HepG2 (cell line): ENCODE data around the gene RTN1. TPM values are rescaled to one million over a fixed set of nuclear protein-coding genes. Genes with fewer than 3 reads are reported as not detected.

Experiments used
- ATAC-seq: fragments of 200-7000 bp; cut with Tn5 transposase; 3 replicates; pipeline ENCODE4 v1.9.1; 2020; ENCODE audit warnings: mild to moderate bottlenecking, moderate library complexity
- BruUV-seq: library from RNA; stranded (reverse); fragments of 400-500 nt; replicated peaks from 2 replicates; lab custom pipeline; 2021; lab: Mats Ljungman, UMichigan
- CTCF ChIA-PET: fragments of 300-600 bp; formaldehyde crosslinking; extraction: SDS; loops from one replicate; lab custom pipeline; 2021; ENCODE audit warnings: low total read pairs, inconsistent platforms, low intra/inter-chr PET ratio; lab: Yijun Ruan, JAX
- POLR2A ChIA-PET: fragments of 350-600 bp; sonication (Branson Sonifier 250); formaldehyde crosslinking; loops from one replicate; lab custom pipeline; 2020; ENCODE audit warnings: antibody characterized with exemption, inconsistent platforms; lab: Yijun Ruan, JAX
- DNase-seq: peaks from one replicate; pipeline ENCODE4 v3.0.0-alpha.2; 2015; ENCODE audit warnings: low spot score
- FAIRE-seq: peaks from 3 replicates; lab custom pipeline; 2011; peaks lifted over from hg19 to GRCh38; lab: Jason Lieb, UNC
- H2AFZ ChIP-seq: one replicate; pipeline ENCODE4 v1.6.1; 2011; ENCODE audit warnings: low read length, inconsistent platforms
- H3K27ac ChIP-seq: fragments of 300-600 bp; 3 replicates; pipeline ENCODE4 v1.8.0; 2011; ENCODE audit warnings: mixed run types, mild to moderate bottlenecking, mixed read lengths, low read length, inconsistent platforms; ENCODE audit not compliant: insufficient read depth; ENCODE audit errors: extremely low read length
- H3K27me3 ChIP-seq, 2 experiments: fragments of 200-600 bp in 1 of 2; 2 replicates in 1 of 2; 3 replicates in 1 of 2; pipeline versions ENCODE4 v1.6.0 to v1.8.0; 2011; ENCODE audit warnings: low read length in 2 of 2, mild to moderate bottlenecking in 2 of 2, moderate library complexity in 2 of 2, inconsistent platforms in 1 of 2; ENCODE audit not compliant: insufficient read depth in 2 of 2, control insufficient read depth in 1 of 2
- H3K36me3 ChIP-seq, 2 experiments: fragments of 200-600 bp in 1 of 2; replicated peaks in 1 of 2; 2 replicates in 1 of 2; 3 replicates in 1 of 2; pipeline versions ENCODE4 v1.5.1 to v1.8.0; 2011; ENCODE audit warnings: low read length in 2 of 2, inconsistent platforms in 1 of 2; ENCODE audit not compliant: insufficient read depth in 2 of 2, control insufficient read depth in 1 of 2
- H3K4me1 ChIP-seq: 2 replicates; pipeline ENCODE4 v1.5.1; 2012; ENCODE audit warnings: low read length, inconsistent platforms; ENCODE audit not compliant: insufficient read depth
- H3K4me2 ChIP-seq: 2 replicates; pipeline ENCODE4 v1.6.0; 2011; ENCODE audit warnings: low read depth, low read length, inconsistent platforms
- H3K4me3 ChIP-seq, 3 experiments: fragments of 200-600 bp in 1 of 3; sonication (generic), shearing (Covaris generic) in 1 of 3; replicated peaks in 1 of 3; 2 replicates each; pipeline ENCODE4 v1.5.1; 2011 to 2016; ENCODE audit warnings: low read length in 3 of 3, inconsistent platforms in 2 of 3, low read depth in 2 of 3, mild to moderate bottlenecking in 2 of 3, control low read depth in 1 of 3, mixed read lengths in 1 of 3; ENCODE audit not compliant: insufficient read depth in 1 of 3
- H3K79me2 ChIP-seq: one replicate; pipeline ENCODE4 v1.6.1; 2011; ENCODE audit warnings: low read length, inconsistent platforms; ENCODE audit not compliant: insufficient read depth
- H3K9ac ChIP-seq: 2 replicates; pipeline ENCODE4 v1.6.0; 2011; ENCODE audit warnings: mild to moderate bottlenecking, low read depth, low read length, inconsistent platforms; ENCODE audit not compliant: insufficient read depth
- H3K9me3 ChIP-seq: 2 replicates; pipeline ENCODE4 v1.5.1; 2012; ENCODE audit warnings: mild to moderate bottlenecking, low read length
- H4K20me1 ChIP-seq: 2 replicates; pipeline ENCODE4 v1.6.0; 2011; ENCODE audit warnings: inconsistent platforms, mild to moderate bottlenecking, low read length, moderate library complexity; ENCODE audit not compliant: insufficient read depth
- CHD2 ChIP-seq: IDR thresholded peaks from 2 replicates; pipeline ENCODE4 v1.6.1; 2011; ENCODE audit warnings: low read depth, low read length, improper control_type of control experiment
- FOXC1 ChIP-seq: sonication (generic); formaldehyde crosslinking; IDR thresholded peaks from 2 replicates; pipeline ENCODE4 v1.8.0; 2022; ENCODE audit warnings: mild to moderate bottlenecking, missing genetic modification reagents, borderline replicate concordance
- NR3C1 ChIP-seq: sonication (generic); formaldehyde crosslinking; IDR thresholded peaks from 2 replicates; pipeline ENCODE4 v1.4.0; 2020; ENCODE audit warnings: missing genetic modification reagents
- ZFP82 ChIP-seq: sonication (generic); formaldehyde crosslinking; IDR thresholded peaks from 2 replicates; pipeline ENCODE4 v1.5.1; 2020; ENCODE audit warnings: mild to moderate bottlenecking, missing genetic modification reagents, borderline replicate concordance
- ZNF17 ChIP-seq: sonication (generic); formaldehyde crosslinking; IDR thresholded peaks from 2 replicates; pipeline ENCODE4 v1.5.0; 2020; ENCODE audit warnings: mild to moderate bottlenecking, missing genetic modification reagents
- ZNF543 ChIP-seq: sonication (generic); formaldehyde crosslinking; IDR thresholded peaks from 2 replicates; pipeline ENCODE4 v1.4.0; 2020; ENCODE audit warnings: mild to moderate bottlenecking, missing genetic modification reagents
- ZNF773 ChIP-seq: sonication (generic); formaldehyde crosslinking; IDR thresholded peaks from 2 replicates; pipeline ENCODE4 v1.4.0; 2020; ENCODE audit warnings: missing genetic modification reagents, borderline replicate concordance
- WGBS: methylation state at CpG from one replicate; pipeline ENCODE4 v1.1.6; 2017; ENCODE audit warnings: low lambda C conversion rate; 5-methylcytosine and 5-hydroxymethylcytosine counted together
- in situ Hi-C: cut with HindIII; loops from 2 replicates; pipeline ENCODE4 v1.10.0; 2017; ENCODE audit warnings: low pct_unique_long_range_greater_than_20kb; ENCODE audit not compliant: extremely low pct_ligation_motif_present
- intact Hi-C: fragments of 100-400 bp; cut with micrococcal nuclease; formaldehyde crosslinking; loops from one replicate; pipeline ENCODE4 v1.10.0; 2022; ENCODE audit not compliant: unreplicated experiment
- polyA plus RNA-seq, 8 experiments: library from polyadenylated mRNA; depleted of rRNA in 3 of 8; stranded (reverse) in 7 of 8; unstranded in 1 of 8; fragments of >200 nt; fragmentation: Illumina TruSeq in 4 of 8; extraction: Trizol in 4 of 8; gene quantifications; 2 replicates each; pipeline versions ENCODE4 v1.2.1 to v1.2.3, GENCODE V29; 2011 to 2016; ENCODE audit warnings: low read depth in 4 of 8, missing spikeins in 1 of 8, mixed read lengths in 1 of 8; ENCODE audit not compliant: insufficient read depth in 1 of 8
- total RNA-seq, 5 experiments: library from RNA; depleted of rRNA; stranded (reverse); fragments of >200 nt; fragmentation: Illumina TruSeq; extraction: Trizol; gene quantifications; 2 replicates each; pipeline ENCODE4 v1.2.3, GENCODE V29; 2016; ENCODE audit warnings: low read depth in 1 of 5
- TF ChIP-seq, protein P1 (sequence below): IDR thresholded peaks from 2 replicates; pipeline ENCODE4 v1.6.1; 2016; ENCODE audit warnings: low read depth
- TF ChIP-seq, protein P2 (sequence below): sonication (generic); formaldehyde crosslinking; IDR thresholded peaks from 2 replicates; pipeline ENCODE4 v1.4.0; 2020; ENCODE audit warnings: missing genetic modification reagents
- TF ChIP-seq, protein P3 (sequence below): sonication (generic); formaldehyde crosslinking; conservative IDR thresholded peaks from 2 replicates; pipeline ENCODE4 v1.8.1; 2023; ENCODE audit warnings: missing genetic modification reagents
- TF ChIP-seq, protein P4 (sequence below): sonication (generic); formaldehyde crosslinking; IDR thresholded peaks from 2 replicates; pipeline ENCODE4 v1.5.0; 2020; ENCODE audit warnings: missing genetic modification reagents, mild to moderate bottlenecking, borderline replicate concordance
- TF ChIP-seq, protein P5 (sequence below): sonication (generic); formaldehyde crosslinking; IDR thresholded peaks from 2 replicates; pipeline ENCODE4 v1.9.0; 2021; ENCODE audit warnings: missing genetic modification reagents, borderline replicate concordance

The RTN1 gene
- total and polyA plus RNA-seq, 2 of the 13 experiments (the other 11 are each of a cell fraction or from before 2014, with no cell fraction given): 0.04 to 0.18 TPM

DNA sequence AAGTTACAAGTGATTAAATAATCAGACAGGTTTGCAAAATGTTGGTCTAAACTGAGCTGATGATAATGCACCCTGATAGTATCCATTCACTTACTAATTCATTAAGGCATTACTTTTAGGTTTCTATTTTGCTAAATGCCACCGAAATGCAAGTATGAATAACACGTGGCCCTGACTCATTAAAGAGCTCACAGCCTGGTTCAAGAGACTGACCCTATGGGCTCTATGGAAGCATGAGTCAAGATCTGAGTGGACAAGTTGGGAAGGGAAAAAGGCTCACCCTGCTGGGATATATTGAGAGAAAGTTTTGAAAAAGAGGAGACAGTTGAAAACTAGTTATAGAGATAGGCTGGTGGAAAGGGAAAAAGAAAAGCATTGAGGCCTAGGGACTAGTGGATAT is 34.6 kb upstream of the RTN1 start:
- POLR2A ChIA-PET: no interaction called here
- Histone ChIP-seq H3K36me3 (no peaks in the 10 kb centered on the region), H3K4me1 (no peaks in the 10 kb centered on the region), H4K20me1 (no peaks in the 10 kb centered on the region), H3K4me3 (no peak overlapping the region), H2AFZ (no peak overlapping the region), H3K9ac (no peak overlapping the region), H3K9me3 (no peaks in the 10 kb centered on the region), H3K79me2 (no peaks in the 10 kb centered on the region), H3K27me3 (no peaks in the 10 kb centered on the region), H3K27ac (no peak overlapping the region), H3K4me2 (no peak overlapping the region)
- DNase-seq (no peak), FAIRE-seq (no peak), ATAC-seq (no peak)
- in situ Hi-C loops: no loop called here
- 2% methylated on average over 2 of the region's 2 CpGs for WGBS
- CTCF ChIA-PET: no interaction called here
- intact Hi-C loops: no loop called here
- no TSS peak for BruUV-seq
- no peak for TF ChIP-seq FOXC1
- TF ChIP-seq CHD2: no peak
- TF ChIP-seq, protein P1, sequence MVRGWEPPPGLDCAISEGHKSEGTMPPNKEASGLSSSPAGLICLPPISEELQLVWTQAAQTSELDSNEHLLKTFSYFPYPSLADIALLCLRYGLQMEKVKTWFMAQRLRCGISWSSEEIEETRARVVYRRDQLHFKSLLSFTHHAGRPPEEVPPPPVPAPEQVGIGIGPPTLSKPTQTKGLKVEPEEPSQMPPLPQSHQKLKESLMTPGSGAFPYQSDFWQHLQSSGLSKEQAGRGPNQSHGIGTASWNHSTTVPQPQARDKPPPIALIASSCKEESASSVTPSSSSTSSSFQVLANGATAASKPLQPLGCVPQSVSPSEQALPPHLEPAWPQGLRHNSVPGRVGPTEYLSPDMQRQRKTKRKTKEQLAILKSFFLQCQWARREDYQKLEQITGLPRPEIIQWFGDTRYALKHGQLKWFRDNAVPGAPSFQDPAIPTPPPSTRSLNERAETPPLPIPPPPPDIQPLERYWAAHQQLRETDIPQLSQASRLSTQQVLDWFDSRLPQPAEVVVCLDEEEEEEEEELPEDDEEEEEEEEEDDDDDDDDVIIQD: no peak
- TF ChIP-seq, protein P2, sequence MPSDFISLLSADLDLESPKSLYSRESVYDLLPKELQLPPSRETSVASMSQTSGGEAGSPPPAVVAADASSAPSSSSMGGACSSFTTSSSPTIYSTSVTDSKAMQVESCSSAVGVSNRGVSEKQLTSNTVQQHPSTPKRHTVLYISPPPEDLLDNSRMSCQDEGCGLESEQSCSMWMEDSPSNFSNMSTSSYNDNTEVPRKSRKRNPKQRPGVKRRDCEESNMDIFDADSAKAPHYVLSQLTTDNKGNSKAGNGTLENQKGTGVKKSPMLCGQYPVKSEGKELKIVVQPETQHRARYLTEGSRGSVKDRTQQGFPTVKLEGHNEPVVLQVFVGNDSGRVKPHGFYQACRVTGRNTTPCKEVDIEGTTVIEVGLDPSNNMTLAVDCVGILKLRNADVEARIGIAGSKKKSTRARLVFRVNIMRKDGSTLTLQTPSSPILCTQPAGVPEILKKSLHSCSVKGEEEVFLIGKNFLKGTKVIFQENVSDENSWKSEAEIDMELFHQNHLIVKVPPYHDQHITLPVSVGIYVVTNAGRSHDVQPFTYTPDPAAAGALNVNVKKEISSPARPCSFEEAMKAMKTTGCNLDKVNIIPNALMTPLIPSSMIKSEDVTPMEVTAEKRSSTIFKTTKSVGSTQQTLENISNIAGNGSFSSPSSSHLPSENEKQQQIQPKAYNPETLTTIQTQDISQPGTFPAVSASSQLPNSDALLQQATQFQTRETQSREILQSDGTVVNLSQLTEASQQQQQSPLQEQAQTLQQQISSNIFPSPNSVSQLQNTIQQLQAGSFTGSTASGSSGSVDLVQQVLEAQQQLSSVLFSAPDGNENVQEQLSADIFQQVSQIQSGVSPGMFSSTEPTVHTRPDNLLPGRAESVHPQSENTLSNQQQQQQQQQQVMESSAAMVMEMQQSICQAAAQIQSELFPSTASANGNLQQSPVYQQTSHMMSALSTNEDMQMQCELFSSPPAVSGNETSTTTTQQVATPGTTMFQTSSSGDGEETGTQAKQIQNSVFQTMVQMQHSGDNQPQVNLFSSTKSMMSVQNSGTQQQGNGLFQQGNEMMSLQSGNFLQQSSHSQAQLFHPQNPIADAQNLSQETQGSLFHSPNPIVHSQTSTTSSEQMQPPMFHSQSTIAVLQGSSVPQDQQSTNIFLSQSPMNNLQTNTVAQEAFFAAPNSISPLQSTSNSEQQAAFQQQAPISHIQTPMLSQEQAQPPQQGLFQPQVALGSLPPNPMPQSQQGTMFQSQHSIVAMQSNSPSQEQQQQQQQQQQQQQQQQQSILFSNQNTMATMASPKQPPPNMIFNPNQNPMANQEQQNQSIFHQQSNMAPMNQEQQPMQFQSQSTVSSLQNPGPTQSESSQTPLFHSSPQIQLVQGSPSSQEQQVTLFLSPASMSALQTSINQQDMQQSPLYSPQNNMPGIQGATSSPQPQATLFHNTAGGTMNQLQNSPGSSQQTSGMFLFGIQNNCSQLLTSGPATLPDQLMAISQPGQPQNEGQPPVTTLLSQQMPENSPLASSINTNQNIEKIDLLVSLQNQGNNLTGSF: no peak
- TF ChIP-seq ZNF543 (CRISPR knock-in tag): no peak
- no peak for TF ChIP-seq ZNF773 (CRISPR knock-in tag)
- TF ChIP-seq, protein P3, sequence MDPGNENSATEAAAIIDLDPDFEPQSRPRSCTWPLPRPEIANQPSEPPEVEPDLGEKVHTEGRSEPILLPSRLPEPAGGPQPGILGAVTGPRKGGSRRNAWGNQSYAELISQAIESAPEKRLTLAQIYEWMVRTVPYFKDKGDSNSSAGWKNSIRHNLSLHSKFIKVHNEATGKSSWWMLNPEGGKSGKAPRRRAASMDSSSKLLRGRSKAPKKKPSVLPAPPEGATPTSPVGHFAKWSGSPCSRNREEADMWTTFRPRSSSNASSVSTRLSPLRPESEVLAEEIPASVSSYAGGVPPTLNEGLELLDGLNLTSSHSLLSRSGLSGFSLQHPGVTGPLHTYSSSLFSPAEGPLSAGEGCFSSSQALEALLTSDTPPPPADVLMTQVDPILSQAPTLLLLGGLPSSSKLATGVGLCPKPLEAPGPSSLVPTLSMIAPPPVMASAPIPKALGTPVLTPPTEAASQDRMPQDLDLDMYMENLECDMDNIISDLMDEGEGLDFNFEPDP (CRISPR knock-in tag): no peak
- TF ChIP-seq, protein P4, sequence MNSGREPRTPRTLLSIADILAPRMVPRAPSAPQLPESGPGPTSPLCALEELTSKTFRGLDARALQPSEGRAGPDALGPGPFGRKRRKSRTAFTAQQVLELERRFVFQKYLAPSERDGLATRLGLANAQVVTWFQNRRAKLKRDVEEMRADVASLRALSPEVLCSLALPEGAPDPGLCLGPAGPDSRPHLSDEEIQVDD (CRISPR knock-in tag): no peak
- no peak for TF ChIP-seq ZFP82
- TF ChIP-seq, protein P5, sequence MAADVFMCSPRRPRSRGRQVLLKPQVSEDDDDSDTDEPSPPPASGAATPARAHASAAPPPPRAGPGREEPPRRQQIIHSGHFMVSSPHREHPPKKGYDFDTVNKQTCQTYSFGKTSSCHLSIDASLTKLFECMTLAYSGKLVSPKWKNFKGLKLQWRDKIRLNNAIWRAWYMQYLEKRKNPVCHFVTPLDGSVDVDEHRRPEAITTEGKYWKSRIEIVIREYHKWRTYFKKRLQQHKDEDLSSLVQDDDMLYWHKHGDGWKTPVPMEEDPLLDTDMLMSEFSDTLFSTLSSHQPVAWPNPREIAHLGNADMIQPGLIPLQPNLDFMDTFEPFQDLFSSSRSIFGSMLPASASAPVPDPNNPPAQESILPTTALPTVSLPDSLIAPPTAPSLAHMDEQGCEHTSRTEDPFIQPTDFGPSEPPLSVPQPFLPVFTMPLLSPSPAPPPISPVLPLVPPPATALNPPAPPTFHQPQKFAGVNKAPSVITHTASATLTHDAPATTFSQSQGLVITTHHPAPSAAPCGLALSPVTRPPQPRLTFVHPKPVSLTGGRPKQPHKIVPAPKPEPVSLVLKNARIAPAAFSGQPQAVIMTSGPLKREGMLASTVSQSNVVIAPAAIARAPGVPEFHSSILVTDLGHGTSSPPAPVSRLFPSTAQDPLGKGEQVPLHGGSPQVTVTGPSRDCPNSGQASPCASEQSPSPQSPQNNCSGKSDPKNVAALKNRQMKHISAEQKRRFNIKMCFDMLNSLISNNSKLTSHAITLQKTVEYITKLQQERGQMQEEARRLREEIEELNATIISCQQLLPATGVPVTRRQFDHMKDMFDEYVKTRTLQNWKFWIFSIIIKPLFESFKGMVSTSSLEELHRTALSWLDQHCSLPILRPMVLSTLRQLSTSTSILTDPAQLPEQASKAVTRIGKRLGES: no peak
- TF ChIP-seq NR3C1 (CRISPR knock-in tag): no peak
- no peak for TF ChIP-seq ZNF17 (CRISPR knock-in tag)
